Gastroesophageal sphincter (tissue), 3 donors: ENCODE results near the gene SRGAP2C.
"Not testable (repeated sequence)": the region's sequence is repeated elsewhere in the genome, so short reads cannot be mapped to it uniquely, and the experiment has no call there.

Source experiments
- CTCF ChIP-seq, 4 experiments: fragments of 200-600 bp in 2 of 4; fragments of 450-650 bp in 2 of 4; sonication (generic) in 1 of 4; IDR thresholded peaks; one replicate each; pipeline ENCODE4 v1.5.1; 2017 to 2019; ENCODE audit warnings: antibody characterized with exemption in 4 of 4, mild to moderate bottlenecking in 2 of 4, moderate library complexity in 2 of 4
- EP300 ChIP-seq: sonication (generic); formaldehyde crosslinking; IDR thresholded peaks from one replicate; pipeline ENCODE4 v1.6.1; 2017; ENCODE audit warnings: antibody characterized with exemption, mild to moderate bottlenecking
- POLR2A ChIP-seq, 2 donors: fragments of 450-650 bp; IDR thresholded peaks; one replicate each; pipeline ENCODE4 v1.6.1; 2017; ENCODE audit warnings: antibody characterized with exemption in 2 of 2, mild to moderate bottlenecking in 2 of 2, moderate library complexity in 1 of 2
- POLR2AphosphoS5 ChIP-seq: sonication (generic); formaldehyde crosslinking; IDR thresholded peaks from one replicate; pipeline ENCODE4 v1.6.1; 2017; ENCODE audit warnings: antibody characterized with exemption

- TF ChIP-seq CTCF (IDR thresholded peaks at IDR 0.05); POLR2A (IDR thresholded peaks at IDR 0.05); EP300; POLR2AphosphoS5: not testable (repeated sequence)
These were observed 84.5 kb downstream of the SRGAP2C start for GRCh38 chr1:121269309-121269708.
